ENCODE data around the gene GALNT17.

DNA sequence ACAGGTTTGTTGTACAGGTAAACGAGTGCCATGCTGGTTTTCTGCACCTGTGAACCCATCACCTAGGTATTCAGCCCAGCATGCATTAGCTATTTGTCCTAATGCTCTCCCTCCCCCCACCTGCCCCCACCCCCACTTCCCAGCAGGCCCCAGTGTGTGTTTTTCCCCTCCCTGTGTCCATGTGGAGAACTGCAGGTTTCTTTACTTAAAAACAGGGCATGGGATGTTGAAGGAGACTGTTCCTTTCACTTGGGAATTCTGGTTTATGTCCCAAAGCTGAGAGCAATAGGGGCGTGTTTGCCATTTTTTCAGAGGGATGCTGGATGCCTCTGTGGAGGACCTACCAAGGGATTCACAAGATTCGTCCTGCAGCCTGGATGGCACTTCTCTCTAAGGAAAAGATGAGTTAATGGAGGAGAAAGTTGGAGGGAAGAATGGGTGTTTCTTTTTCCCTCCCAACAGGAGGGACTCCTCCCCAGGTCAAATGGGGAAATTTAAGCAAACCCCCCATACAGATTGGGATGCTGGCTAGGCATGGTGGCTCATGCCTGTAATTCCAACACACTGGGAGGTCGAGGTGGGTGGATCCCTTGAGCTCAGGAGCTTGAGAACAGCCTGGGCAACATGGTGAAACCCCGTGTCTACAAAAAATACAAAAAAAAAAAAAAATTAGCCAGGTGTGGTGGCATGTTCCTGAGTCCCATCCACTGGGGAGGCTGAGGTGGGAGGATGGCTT, 136.0 kb downstream of the GALNT17 start:
- TF ChIP-seq, protein P1, sequence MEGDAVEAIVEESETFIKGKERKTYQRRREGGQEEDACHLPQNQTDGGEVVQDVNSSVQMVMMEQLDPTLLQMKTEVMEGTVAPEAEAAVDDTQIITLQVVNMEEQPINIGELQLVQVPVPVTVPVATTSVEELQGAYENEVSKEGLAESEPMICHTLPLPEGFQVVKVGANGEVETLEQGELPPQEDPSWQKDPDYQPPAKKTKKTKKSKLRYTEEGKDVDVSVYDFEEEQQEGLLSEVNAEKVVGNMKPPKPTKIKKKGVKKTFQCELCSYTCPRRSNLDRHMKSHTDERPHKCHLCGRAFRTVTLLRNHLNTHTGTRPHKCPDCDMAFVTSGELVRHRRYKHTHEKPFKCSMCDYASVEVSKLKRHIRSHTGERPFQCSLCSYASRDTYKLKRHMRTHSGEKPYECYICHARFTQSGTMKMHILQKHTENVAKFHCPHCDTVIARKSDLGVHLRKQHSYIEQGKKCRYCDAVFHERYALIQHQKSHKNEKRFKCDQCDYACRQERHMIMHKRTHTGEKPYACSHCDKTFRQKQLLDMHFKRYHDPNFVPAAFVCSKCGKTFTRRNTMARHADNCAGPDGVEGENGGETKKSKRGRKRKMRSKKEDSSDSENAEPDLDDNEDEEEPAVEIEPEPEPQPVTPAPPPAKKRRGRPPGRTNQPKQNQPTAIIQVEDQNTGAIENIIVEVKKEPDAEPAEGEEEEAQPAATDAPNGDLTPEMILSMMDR (IDR thresholded peaks at IDR 0.05; ENCODE audit: low read length), result no peak
- no peak for TF ChIP-seq EZH2 (optimal IDR thresholded peaks at IDR 0.05; ENCODE audit: low read depth, low read length)
